Glutamatergic neuron (in vitro differentiated cells): ENCODE results near the gene ADRA2C. TPM values are rescaled to one million over a fixed set of nuclear protein-coding genes. Genes with fewer than 3 reads are reported as not detected.

ENCODE experiments used
- DNase-seq: peaks from one replicate; pipeline ENCODE4 v3.0.0; 2022
- H3K27ac Mint-ChIP-seq: one replicate; pipeline ENCODE4 v1.8.0; 2020; ENCODE audit warnings: mild to moderate bottlenecking, mixed read lengths, inconsistent platforms; ENCODE audit not compliant: unreplicated experiment
- H3K27me3 Mint-ChIP-seq: one replicate; pipeline ENCODE4 v1.8.0; 2020; ENCODE audit warnings: mild to moderate bottlenecking, moderate library complexity, mixed read lengths, inconsistent platforms; ENCODE audit not compliant: unreplicated experiment
- H3K36me3 Mint-ChIP-seq: one replicate; pipeline ENCODE4 v1.8.0; 2020; ENCODE audit warnings: mild to moderate bottlenecking, mixed read lengths, inconsistent platforms; ENCODE audit not compliant: unreplicated experiment
- H3K4me1 Mint-ChIP-seq: one replicate; pipeline ENCODE4 v1.8.0; 2020; ENCODE audit warnings: mild to moderate bottlenecking, low read depth, mixed read lengths, inconsistent platforms; ENCODE audit not compliant: unreplicated experiment
- H3K4me3 Mint-ChIP-seq: one replicate; pipeline ENCODE4 v1.8.0; 2020; ENCODE audit warnings: mild to moderate bottlenecking, mixed read lengths, inconsistent platforms; ENCODE audit not compliant: unreplicated experiment
- H3K9me3 Mint-ChIP-seq: one replicate; pipeline ENCODE4 v1.8.0; 2020; ENCODE audit warnings: mild to moderate bottlenecking, moderate library complexity, mixed read lengths, inconsistent platforms; ENCODE audit not compliant: unreplicated experiment
- total RNA-seq: library from RNA; stranded (reverse); fragmentation: NEBNext Ultra II Directional; extraction: Animal tissue kit (Norgen Biotek cat#: 25700); gene quantifications from one replicate; pipeline ENCODE4 v1.2.1, GENCODE V29; 2021; ENCODE audit not compliant: unreplicated experiment
- TF ChIP-seq, protein P1 (sequence below): fragments of 200-600 bp; sonication (generic); IDR thresholded peaks from one replicate; pipeline ENCODE4 v1.5.0; 2021; ENCODE audit not compliant: partially characterized antibody, unreplicated experiment

ADRA2C gene
- total RNA-seq, 1 donor from 2014 or later, result 4.8 TPM

DNA sequence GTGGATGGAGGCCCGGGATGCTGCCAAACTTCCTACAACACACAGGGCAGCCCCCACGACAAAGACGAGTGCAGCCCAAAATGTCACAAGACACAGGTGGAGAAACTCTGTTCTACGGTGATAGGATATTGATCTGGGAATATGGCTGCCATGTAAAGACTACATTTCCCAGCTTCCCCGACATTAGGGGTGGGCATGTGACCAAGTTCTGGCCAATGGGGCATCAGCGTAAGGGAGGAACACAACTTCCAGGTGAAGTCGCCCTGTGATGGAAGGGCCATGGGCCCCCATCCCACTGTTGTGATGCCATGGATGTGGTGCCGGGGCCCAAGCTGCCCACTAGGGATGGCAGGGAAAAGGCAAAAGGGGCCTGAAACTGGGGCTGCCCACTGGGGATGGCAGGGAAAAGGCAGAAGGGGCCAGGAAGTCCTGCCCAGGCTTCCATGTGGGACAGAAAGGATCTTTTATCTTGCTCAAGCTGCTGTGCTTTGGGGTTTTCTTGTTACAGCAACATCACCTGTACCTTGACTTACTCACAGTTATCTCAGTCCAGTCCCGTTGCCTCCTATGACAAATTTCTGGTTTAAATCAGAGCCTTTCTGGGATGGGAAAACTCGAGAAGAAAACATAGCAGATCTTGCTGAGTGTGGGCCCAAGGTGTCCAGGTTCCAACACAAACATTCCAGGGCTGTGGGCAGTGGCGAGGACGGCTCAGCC, 9.7 kb upstream of the ADRA2C start:
- Mint-ChIP-seq H3K4me3 (no peak overlapping the region), H3K4me1 (no peaks in the 10 kb centered on the region), H3K9me3 (peaks cover 7% of the 10 kb centered on the region), H3K27ac (no peak overlapping the region), H3K27me3 (peaks cover 6% of the 10 kb centered on the region), H3K36me3 (no peaks in the 10 kb centered on the region)
- TF ChIP-seq, protein P1, sequence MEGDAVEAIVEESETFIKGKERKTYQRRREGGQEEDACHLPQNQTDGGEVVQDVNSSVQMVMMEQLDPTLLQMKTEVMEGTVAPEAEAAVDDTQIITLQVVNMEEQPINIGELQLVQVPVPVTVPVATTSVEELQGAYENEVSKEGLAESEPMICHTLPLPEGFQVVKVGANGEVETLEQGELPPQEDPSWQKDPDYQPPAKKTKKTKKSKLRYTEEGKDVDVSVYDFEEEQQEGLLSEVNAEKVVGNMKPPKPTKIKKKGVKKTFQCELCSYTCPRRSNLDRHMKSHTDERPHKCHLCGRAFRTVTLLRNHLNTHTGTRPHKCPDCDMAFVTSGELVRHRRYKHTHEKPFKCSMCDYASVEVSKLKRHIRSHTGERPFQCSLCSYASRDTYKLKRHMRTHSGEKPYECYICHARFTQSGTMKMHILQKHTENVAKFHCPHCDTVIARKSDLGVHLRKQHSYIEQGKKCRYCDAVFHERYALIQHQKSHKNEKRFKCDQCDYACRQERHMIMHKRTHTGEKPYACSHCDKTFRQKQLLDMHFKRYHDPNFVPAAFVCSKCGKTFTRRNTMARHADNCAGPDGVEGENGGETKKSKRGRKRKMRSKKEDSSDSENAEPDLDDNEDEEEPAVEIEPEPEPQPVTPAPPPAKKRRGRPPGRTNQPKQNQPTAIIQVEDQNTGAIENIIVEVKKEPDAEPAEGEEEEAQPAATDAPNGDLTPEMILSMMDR, result no peak
- no peak for DNase-seq

DNA sequence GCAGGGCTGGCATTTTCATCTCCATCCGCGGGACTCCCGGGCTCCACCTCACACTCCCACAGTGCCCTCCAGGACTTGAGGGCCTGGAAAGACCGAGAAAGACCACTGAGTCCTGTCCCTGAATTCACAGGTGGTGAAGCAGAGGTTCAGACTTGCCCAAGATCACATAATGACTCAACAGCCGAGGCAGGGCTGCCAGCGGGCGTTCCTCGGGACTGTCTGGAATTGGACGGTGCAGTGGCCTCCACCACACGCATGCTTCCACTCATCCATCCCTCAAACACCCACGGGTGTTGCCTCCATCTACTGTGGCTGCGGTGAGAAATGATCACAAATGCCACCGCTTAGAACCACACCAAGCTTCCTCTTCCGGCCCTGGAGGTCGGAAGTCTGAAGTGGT, 6.9 kb upstream of the ADRA2C start:
- Mint-ChIP-seq H3K27ac (no peak overlapping the region), H3K27me3 (peaks cover 8% of the 10 kb centered on the region), H3K4me1 (no peaks in the 10 kb centered on the region), H3K9me3 (peaks cover 5% of the 10 kb centered on the region), H3K4me3 (no peak overlapping the region), H3K36me3 (no peaks in the 10 kb centered on the region)
- DNase-seq, result no peak
- TF ChIP-seq, protein P1, result no peak

DNA sequence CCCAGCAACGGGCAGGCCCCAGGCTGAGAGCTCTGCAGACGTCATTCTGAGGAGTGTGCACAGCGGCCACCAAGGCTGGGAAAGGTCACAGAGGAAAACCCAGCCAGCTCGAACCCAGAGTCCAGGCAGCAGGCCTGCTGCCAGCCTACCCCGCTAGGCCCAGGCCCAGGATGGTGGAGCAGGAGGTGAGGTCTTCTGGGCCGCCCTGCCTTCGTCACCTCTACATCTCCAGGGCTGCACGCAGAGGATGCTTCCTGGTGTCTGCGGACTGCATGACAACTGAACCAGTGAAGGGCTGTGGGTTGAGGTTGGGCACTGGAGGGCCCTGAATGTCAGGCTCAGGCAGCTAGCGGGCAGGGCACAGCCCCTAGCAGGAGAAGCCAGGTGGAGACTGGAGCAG, 5.8 kb upstream of the ADRA2C start:
- peaks cover 4% of the 10 kb centered on the region for H3K9me3 Mint-ChIP-seq
- no peaks in the 10 kb centered on the region for H3K36me3 Mint-ChIP-seq
- H3K27ac Mint-ChIP-seq, result no peak overlapping the region
- no peak for DNase-seq
- no peaks in the 10 kb centered on the region for H3K4me1 Mint-ChIP-seq
- TF ChIP-seq, protein P1, result no peak
- no peak overlapping the region for H3K4me3 Mint-ChIP-seq
- H3K27me3 Mint-ChIP-seq, result peaks cover 12% of the 10 kb centered on the region

DNA sequence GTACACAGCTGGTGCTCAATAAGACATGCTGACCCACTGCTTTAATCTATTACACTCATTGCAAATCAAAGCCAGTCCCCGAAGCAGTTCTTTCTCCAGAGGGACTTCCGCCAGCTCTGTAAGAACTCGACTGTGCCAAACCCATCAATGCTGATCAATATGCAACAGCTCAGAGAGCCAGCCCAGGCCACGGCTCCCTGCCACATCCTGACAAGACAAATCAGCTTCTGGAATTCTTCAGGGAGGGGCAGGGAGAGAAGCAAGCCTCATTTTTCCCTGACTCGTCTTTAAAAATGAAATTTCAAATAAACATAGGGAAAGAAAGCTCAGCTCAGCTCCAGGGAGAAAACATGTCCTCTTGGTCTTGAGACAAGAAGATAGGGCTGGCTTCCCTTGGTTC, 5.3 kb upstream of the ADRA2C start:
- peaks cover 4% of the 10 kb centered on the region for H3K9me3 Mint-ChIP-seq
- TF ChIP-seq, protein P1, result no peak
- no peak overlapping the region for H3K27ac Mint-ChIP-seq
- DNase-seq, result no peak
- no peaks in the 10 kb centered on the region for H3K4me1 Mint-ChIP-seq
- no peak overlapping the region for H3K4me3 Mint-ChIP-seq
- no peaks in the 10 kb centered on the region for H3K36me3 Mint-ChIP-seq
- H3K27me3 Mint-ChIP-seq, result peaks cover 12% of the 10 kb centered on the region

DNA sequence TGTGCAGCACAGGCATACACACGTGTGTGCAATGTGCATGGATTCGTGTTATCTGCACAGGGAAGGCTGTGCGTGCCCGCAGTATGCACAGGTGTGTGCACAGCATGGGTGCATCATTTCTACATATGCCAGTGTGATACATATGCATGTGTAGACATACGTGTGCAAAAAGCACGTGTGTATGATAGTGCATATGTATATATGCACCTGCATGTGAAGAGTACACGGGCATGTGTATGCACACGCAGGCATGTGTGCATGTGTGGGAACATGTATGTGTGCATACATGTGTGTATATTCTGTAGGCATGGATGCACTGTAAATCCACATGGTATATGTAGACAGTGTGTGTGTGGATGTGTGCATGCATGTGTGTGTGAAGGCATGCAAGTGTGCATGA, 3.9 kb upstream of the ADRA2C start:
- no peak for DNase-seq
- no peaks in the 10 kb centered on the region for H3K36me3 Mint-ChIP-seq
- no peaks in the 10 kb centered on the region for H3K4me1 Mint-ChIP-seq
- TF ChIP-seq, protein P1, result no peak
- peaks cover 7% of the 10 kb centered on the region for H3K9me3 Mint-ChIP-seq
- peaks cover 17% of the 10 kb centered on the region for H3K27me3 Mint-ChIP-seq
- no peak overlapping the region for H3K27ac Mint-ChIP-seq
- H3K4me3 Mint-ChIP-seq, result no peak overlapping the region
